ENCODE results near the gene OR4C46.
"Not testable (repeated sequence)": the region's sequence is repeated elsewhere in the genome, so short reads cannot be mapped to it uniquely, and the experiment has no call there.

Gene OR4C46

DNA sequence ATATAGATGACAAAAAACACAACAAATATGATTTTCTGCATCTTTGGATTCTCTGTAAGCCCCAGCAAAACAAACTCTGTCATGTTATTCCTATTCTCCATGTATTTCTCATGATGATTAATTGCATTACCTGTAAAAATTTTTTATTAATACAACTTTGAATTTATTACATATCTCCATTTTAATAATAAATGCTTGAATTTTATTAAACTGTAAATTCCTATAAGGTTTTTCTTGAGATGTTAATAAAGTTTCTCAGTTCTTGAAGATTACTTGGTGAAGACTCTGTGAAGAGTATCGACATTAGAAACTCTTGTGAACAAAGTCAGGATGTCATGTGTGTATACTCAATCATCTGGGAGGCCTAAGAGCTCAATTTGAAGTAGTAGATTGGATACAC, at the start of gene OR4C46:
Gene OR4C46 (minus strand): TSS at position 101 of the 400 bp plus-strand sequence. CDS start 0 bp downstream, at position 101.
- DNase-seq, result no peak

DNA sequence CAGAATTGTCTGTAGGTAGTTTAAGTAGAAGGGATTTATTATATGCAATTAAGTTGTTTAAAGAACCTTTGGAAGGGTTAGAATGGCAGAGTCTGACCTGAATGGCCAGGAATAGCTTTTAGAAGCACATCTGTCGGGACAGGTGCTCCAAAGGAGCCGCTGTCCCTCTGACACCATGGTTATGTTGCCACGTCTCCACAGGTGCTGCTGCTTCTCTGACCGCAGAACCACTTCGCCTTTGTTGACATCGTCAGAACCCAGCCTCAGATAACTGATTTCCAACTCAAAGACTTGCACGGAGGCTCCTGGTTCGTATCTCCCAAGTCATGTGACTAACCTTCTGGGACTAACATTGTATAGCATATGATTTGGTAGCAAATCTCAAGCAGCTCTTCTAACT, 41.8 kb upstream of the OR4C46 start:
- DNase-seq, result not testable (repeated sequence)

DNA sequence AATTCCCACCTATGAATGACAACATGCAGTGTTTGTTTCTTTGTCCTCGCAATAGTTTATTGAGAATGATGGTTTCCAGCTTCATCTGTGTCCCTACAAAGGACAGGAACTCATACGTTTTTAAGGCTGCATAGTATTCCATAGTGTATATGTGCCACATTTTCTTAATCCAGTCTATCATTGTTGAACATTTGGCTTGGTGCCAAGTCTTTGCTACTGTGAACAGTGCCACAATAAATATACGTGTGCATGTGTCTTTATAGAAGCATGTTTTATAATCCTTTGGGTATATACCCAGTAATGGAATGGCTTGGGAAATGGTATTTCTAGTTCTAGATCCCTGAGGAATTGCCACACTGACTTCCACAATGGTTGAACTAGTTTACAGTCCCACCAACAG, 42.4 kb downstream of the OR4C46 start:
- not testable (repeated sequence) for DNase-seq

DNA sequence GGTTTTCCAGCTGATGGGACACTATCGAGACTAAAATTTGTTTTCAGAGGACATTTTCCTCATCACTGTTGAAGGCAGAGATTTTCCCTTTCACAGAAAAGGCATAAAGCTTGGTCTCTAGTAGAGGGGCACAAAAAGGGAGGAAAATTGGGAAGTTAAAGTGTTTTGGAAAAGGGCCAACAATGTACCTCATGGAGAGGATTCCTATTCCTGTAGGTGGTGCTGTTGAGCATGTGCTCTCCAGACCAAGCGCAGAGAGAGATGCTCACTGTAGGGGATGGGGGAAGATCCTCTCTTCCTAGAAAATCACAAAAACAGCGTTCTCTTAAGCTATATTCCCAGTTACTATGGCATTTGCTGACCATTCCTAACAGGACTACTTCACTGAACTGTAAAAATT, 44.9 kb downstream of the OR4C46 start:
- DNase-seq, result peak in 1 of 2 experiments; percentile 0

DNA sequence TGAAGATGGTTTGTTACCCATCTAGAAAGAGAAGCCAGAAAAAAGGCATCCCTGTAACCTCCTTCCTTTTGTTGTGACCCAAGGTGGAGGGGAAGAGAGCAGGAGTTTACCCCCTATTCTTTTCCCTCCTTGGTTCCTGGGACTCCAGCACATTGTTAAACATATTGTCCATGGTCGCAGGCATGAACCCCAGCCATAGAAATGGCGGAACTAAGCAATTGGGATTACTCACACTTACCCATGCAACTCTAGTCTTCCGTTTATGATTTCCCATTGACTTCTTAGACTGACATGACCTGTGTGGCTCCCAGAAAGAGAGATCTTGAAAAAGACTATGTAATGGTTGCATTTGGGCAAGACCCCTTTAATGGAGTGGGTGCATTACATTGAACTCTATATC, 45.4 kb downstream of the OR4C46 start:
- no peak for DNase-seq

Data from NCI-H524 (cell line).